AG08396 (cell line): ENCODE results near the gene L3MBTL4.
"Not testable (repeated sequence)": the region's sequence is repeated elsewhere in the genome, so short reads cannot be mapped to it uniquely, and the experiment has no call there.

Source experiments
- DNase-seq: peaks from one replicate; pipeline ENCODE4 v3.0.0; 2012; ENCODE audit warnings: low spot score, mixed read lengths

The L3MBTL4 gene

GRCh38 chr18:6310714-6311113, 104.0 kb downstream of the L3MBTL4 start:
- no peak for DNase-seq

GRCh38 chr18:6297875-6298274, 116.8 kb downstream of the L3MBTL4 start:
- no peak for DNase-seq

GRCh38 chr18:6294148-6294784, 120.4 kb downstream of the L3MBTL4 start:
- DNase-seq = no peak

GRCh38 chr18:6289843-6290242, 124.9 kb downstream of the L3MBTL4 start:
- no peak for DNase-seq

- DNase-seq = no peak
Observed at GRCh38 chr18:6286585-6286984, 128.1 kb downstream of the L3MBTL4 start.

- DNase-seq = no peak
Observed at GRCh38 chr18:6284761-6285160, 129.9 kb downstream of the L3MBTL4 start.

- no peak for DNase-seq
Observed at GRCh38 chr18:6284300-6284699, 130.4 kb downstream of the L3MBTL4 start.

- DNase-seq = no peak
Observed at GRCh38 chr18:6281874-6282273, 132.8 kb downstream of the L3MBTL4 start.

- no peak for DNase-seq
Observed at GRCh38 chr18:6280211-6280743, 134.4 kb downstream of the L3MBTL4 start.

GRCh38 chr18:6279308-6279707, 135.4 kb downstream of the L3MBTL4 start:
- no peak for DNase-seq

- DNase-seq = no peak
Observed at GRCh38 chr18:6273423-6273822, 141.3 kb downstream of the L3MBTL4 start.

- not testable (repeated sequence) for DNase-seq
Observed at GRCh38 chr18:6272144-6272543, 142.6 kb downstream of the L3MBTL4 start.

- DNase-seq = no peak
Observed at GRCh38 chr18:6271585-6271984, 143.1 kb downstream of the L3MBTL4 start.

- DNase-seq = no peak
Observed at GRCh38 chr18:6270771-6271216, 143.9 kb downstream of the L3MBTL4 start.

GRCh38 chr18:6269660-6270332, 144.9 kb downstream of the L3MBTL4 start:
- no peak for DNase-seq

GRCh38 chr18:6266212-6266611, 148.5 kb downstream of the L3MBTL4 start:
- DNase-seq = no peak

- no peak for DNase-seq
Observed at GRCh38 chr18:6261938-6262337, 152.8 kb downstream of the L3MBTL4 start.

- DNase-seq = not testable (repeated sequence)
Observed at GRCh38 chr18:6259324-6259723, 155.4 kb downstream of the L3MBTL4 start.

- no peak for DNase-seq
Observed at GRCh38 chr18:6257950-6258349, 156.8 kb downstream of the L3MBTL4 start.

- no peak for DNase-seq
Observed at GRCh38 chr18:6256521-6256920, 158.2 kb downstream of the L3MBTL4 start.

GRCh38 chr18:6255886-6256285, 158.8 kb downstream of the L3MBTL4 start:
- no peak for DNase-seq

GRCh38 chr18:6255116-6255705, 159.5 kb downstream of the L3MBTL4 start:
- DNase-seq = no peak

- no peak for DNase-seq
Observed at GRCh38 chr18:6254456-6254855, 160.3 kb downstream of the L3MBTL4 start.
